Keratinocyte (primary cell): Measurements from ENCODE around the gene SUGCT. TPM values are rescaled to one million over a fixed set of nuclear protein-coding genes. Genes with fewer than 3 reads are reported as not detected.

Experiments used
- DNase-seq: peaks from one replicate; pipeline ENCODE4 v3.0.0-alpha.2; 2011; ENCODE audit warnings: low read depth, missing footprints, low spot score
- FAIRE-seq: peaks from 2 replicates; lab custom pipeline; 2011; peaks lifted over from hg19 to GRCh38; lab: Jason Lieb, UNC
- H2AFZ ChIP-seq: 2 replicates; pipeline ENCODE4 v1.6.0; 2012; ENCODE audit warnings: low read length, control low read depth, inconsistent platforms; ENCODE audit not compliant: control insufficient read depth
- H3K27ac ChIP-seq: 2 replicates; pipeline ENCODE4 v1.5.1; 2011; ENCODE audit warnings: low read length; ENCODE audit not compliant: control insufficient read depth, insufficient read depth
- H3K27me3 ChIP-seq: 3 replicates; pipeline ENCODE4 v1.6.0; 2011; ENCODE audit warnings: low read length; ENCODE audit not compliant: control insufficient read depth, insufficient read depth; ENCODE audit errors: extremely low read depth
- H3K36me3 ChIP-seq, 2 experiments: 2 replicates in 1 of 2; 3 replicates in 1 of 2; pipeline ENCODE4 v1.5.1; 2011; ENCODE audit warnings: low read length in 2 of 2, mild to moderate bottlenecking in 1 of 2; ENCODE audit not compliant: control insufficient read depth in 2 of 2, insufficient read depth in 2 of 2; ENCODE audit errors: extremely low read depth in 1 of 2
- H3K4me1 ChIP-seq: 3 replicates; pipeline ENCODE4 v1.5.1; 2011; ENCODE audit warnings: low read length; ENCODE audit not compliant: control insufficient read depth, insufficient read depth; ENCODE audit errors: extremely low read depth
- H3K4me2 ChIP-seq: 3 replicates; pipeline ENCODE4 v1.6.0; 2011; ENCODE audit warnings: low read depth, low read length; ENCODE audit not compliant: control insufficient read depth, insufficient read depth; ENCODE audit errors: extremely low read depth
- H3K4me3 ChIP-seq, 3 experiments: fragments of 200-600 bp in 1 of 3; sonication (generic) in 1 of 3; 2 replicates in 2 of 3; 3 replicates in 1 of 3; pipeline ENCODE4 v1.5.1; 2011 to 2016; ENCODE audit warnings: low read length in 3 of 3, mild to moderate bottlenecking in 3 of 3, control low read depth in 2 of 3, inconsistent platforms in 1 of 3, low read depth in 1 of 3, mixed read lengths in 1 of 3, mixed run types in 1 of 3, moderate library complexity in 1 of 3; ENCODE audit not compliant: control insufficient read depth in 2 of 3, insufficient read depth in 2 of 3; ENCODE audit errors: extremely low read depth in 1 of 3
- H3K79me2 ChIP-seq: 2 replicates; pipeline ENCODE4 v1.6.0; 2012; ENCODE audit warnings: low read length; ENCODE audit not compliant: control insufficient read depth, insufficient read depth
- H3K9ac ChIP-seq: 3 replicates; pipeline ENCODE4 v1.6.0; 2011; ENCODE audit warnings: low read length; ENCODE audit not compliant: control insufficient read depth, insufficient read depth; ENCODE audit errors: extremely low read depth
- H3K9me1 ChIP-seq: 3 replicates; pipeline ENCODE4 v1.6.0; 2011; ENCODE audit warnings: low read length; ENCODE audit not compliant: control insufficient read depth, insufficient read depth; ENCODE audit errors: extremely low read depth
- H3K9me3 ChIP-seq: 2 replicates; pipeline ENCODE4 v1.5.1; 2012; ENCODE audit warnings: low read depth, low read length; ENCODE audit not compliant: control insufficient read depth
- H4K20me1 ChIP-seq: 3 replicates; pipeline ENCODE4 v1.6.0; 2011; ENCODE audit warnings: low read length; ENCODE audit not compliant: control insufficient read depth, insufficient read depth; ENCODE audit errors: extremely low read depth
- CTCF ChIP-seq, 3 experiments: IDR thresholded peaks in 1 of 3; conservative IDR thresholded peaks in 1 of 3; optimal IDR thresholded peaks in 1 of 3; 2 replicates in 2 of 3; 3 replicates in 1 of 3; pipeline versions ENCODE3 to v1.5.1; 2011; ENCODE audit warnings: low read length in 3 of 3, mild to moderate bottlenecking in 3 of 3, moderate library complexity in 2 of 3, control low read depth in 1 of 3, inconsistent platforms in 1 of 3; ENCODE audit not compliant: insufficient read depth in 2 of 3; ENCODE audit errors: extremely low read depth in 1 of 3
- EZH2 ChIP-seq: IDR thresholded peaks from one replicate; pipeline ENCODE4 v1.6.1; 2012; ENCODE audit warnings: inconsistent platforms, mild to moderate bottlenecking, low read length, moderate library complexity
- dilution Hi-C: fragments of 300-500 bp; cut with MboI; formaldehyde crosslinking; loops from one replicate; pipeline ENCODE4 v1.7.0; 2020; ENCODE audit warnings: low sequenced_read_pairs; ENCODE audit not compliant: extremely low pct_ligation_motif_present
- polyA plus RNA-seq, 5 experiments: library from polyadenylated mRNA; depleted of rRNA in 3 of 5; stranded (reverse) in 3 of 5; stranded (forward) in 1 of 5; unstranded in 1 of 5; fragments of >200 nt; gene quantifications; 1 replicate in 1 of 5; 2 replicates in 3 of 5; 3 replicates in 1 of 5; pipeline versions ENCODE4 v1.2.1 to v1.2.3, GENCODE V29; 2011 to 2012; ENCODE audit warnings: missing spikeins in 2 of 5, low read depth in 1 of 5, low replicate concordance in 1 of 5

The SUGCT gene
- polyA plus RNA-seq, 1 donor (not counting 4 experiments of a cell fraction or from before 2014, with no cell fraction given) = 134 TPM

GRCh38 chr7:40374575-40374974 is 239.8 kb downstream of the SUGCT start:
- FAIRE-seq = peak; percentile 17
- Histone ChIP-seq H3K4me1 (no peaks in the 10 kb centered on the region), H3K9ac (no peak overlapping the region), H3K27ac (no peak overlapping the region), H3K4me2 (no peak overlapping the region), H2AFZ (no peak overlapping the region), H4K20me1 (no peaks in the 10 kb centered on the region), H3K9me1 (no peaks in the 10 kb centered on the region), H3K4me3 (no peak overlapping the region), H3K27me3 (no peaks in the 10 kb centered on the region), H3K79me2 (no peaks in the 10 kb centered on the region), H3K9me3 (no peaks in the 10 kb centered on the region), H3K36me3 (no peaks in the 10 kb centered on the region)
- no peak for DNase-seq
- no peak for TF ChIP-seq EZH2
- TF ChIP-seq CTCF (optimal IDR thresholded peaks at IDR 0.05 in 1 of 3, IDR thresholded peaks at IDR 0.05 in 1 of 3, conservative IDR thresholded peaks at IDR 0.05 in 1 of 3; ENCODE audit: extremely low read depth in 1 of 3, insufficient read depth in 2 of 3, low read length in 3 of 3) = no peak
- dilution Hi-C loops = no loop called here

- no peak for FAIRE-seq
- no peaks in the 10 kb centered on the region for H3K79me2 ChIP-seq
- no peaks in the 10 kb centered on the region for H3K27me3 ChIP-seq
- H3K4me3 ChIP-seq = no peak overlapping the region
- DNase-seq = no peak
- no peak for TF ChIP-seq CTCF (optimal IDR thresholded peaks at IDR 0.05 in 1 of 3, IDR thresholded peaks at IDR 0.05 in 1 of 3, conservative IDR thresholded peaks at IDR 0.05 in 1 of 3; ENCODE audit: extremely low read depth in 1 of 3, insufficient read depth in 2 of 3, low read length in 3 of 3)
- no peak for TF ChIP-seq EZH2
- no peaks in the 10 kb centered on the region for H3K4me1 ChIP-seq
- H3K9me3 ChIP-seq = no peaks in the 10 kb centered on the region
- dilution Hi-C loops = no loop called here
- no peak overlapping the region for H3K27ac ChIP-seq
- no peaks in the 10 kb centered on the region for H3K36me3 ChIP-seq
- no peaks in the 10 kb centered on the region for H4K20me1 ChIP-seq
- H3K4me2 ChIP-seq = no peak overlapping the region
- H3K9ac ChIP-seq = no peak overlapping the region
- no peak overlapping the region for H2AFZ ChIP-seq
- no peaks in the 10 kb centered on the region for H3K9me1 ChIP-seq
These were observed 245.3 kb downstream of the SUGCT start for GRCh38 chr7:40380111-40380510.
